HL-60 (cell line): ENCODE results near the gene SHB.

ENCODE experiments used
- DNase-seq, 2 experiments: peaks; one replicate each; pipeline ENCODE4 v3.0.0-alpha.2; 2010 to 2020; ENCODE audit warnings: low read depth in 1 of 2, low spot score in 1 of 2
- H3K27ac ChIP-seq: fragments of 250-450 bp; sonication (Bioruptor Pico); replicated peaks from 2 replicates; pipeline ENCODE4 v1.5.1; 2020; ENCODE audit warnings: mild to moderate bottlenecking, moderate library complexity
- H3K27me3 ChIP-seq: fragments of 250-450 bp; sonication (Bioruptor Pico); 2 replicates; pipeline ENCODE4 v1.5.1; 2021; ENCODE audit warnings: mild to moderate bottlenecking, moderate library complexity; ENCODE audit not compliant: insufficient read depth, poor library complexity, severe bottlenecking
- H3K4me3 ChIP-seq: replicated peaks from 2 replicates; pipeline ENCODE4 v1.5.1; 2011; ENCODE audit warnings: mild to moderate bottlenecking, control low read depth, low read length; ENCODE audit not compliant: insufficient read depth
- CTCF ChIP-seq: IDR thresholded peaks from one replicate; pipeline ENCODE4 v1.5.1; 2011; ENCODE audit warnings: low read length, control low read depth, inconsistent platforms; ENCODE audit not compliant: insufficient read depth
- GABPA ChIP-seq: IDR thresholded peaks from 2 replicates; pipeline ENCODE4 v1.6.1; 2012; ENCODE audit warnings: low read depth
- POLR2AphosphoS5 ChIP-seq: IDR thresholded peaks from 2 replicates; pipeline ENCODE4 v1.6.1; 2012; ENCODE audit warnings: low read depth
- REST ChIP-seq: IDR thresholded peaks from 2 replicates; pipeline ENCODE4 v1.6.1; 2012; ENCODE audit warnings: low read depth; ENCODE audit not compliant: insufficient replicate concordance
- SPI1 ChIP-seq: IDR thresholded peaks from 2 replicates; pipeline ENCODE4 v1.6.1; 2012; ENCODE audit warnings: low read depth, mild to moderate bottlenecking, borderline replicate concordance

SHB gene

DNA sequence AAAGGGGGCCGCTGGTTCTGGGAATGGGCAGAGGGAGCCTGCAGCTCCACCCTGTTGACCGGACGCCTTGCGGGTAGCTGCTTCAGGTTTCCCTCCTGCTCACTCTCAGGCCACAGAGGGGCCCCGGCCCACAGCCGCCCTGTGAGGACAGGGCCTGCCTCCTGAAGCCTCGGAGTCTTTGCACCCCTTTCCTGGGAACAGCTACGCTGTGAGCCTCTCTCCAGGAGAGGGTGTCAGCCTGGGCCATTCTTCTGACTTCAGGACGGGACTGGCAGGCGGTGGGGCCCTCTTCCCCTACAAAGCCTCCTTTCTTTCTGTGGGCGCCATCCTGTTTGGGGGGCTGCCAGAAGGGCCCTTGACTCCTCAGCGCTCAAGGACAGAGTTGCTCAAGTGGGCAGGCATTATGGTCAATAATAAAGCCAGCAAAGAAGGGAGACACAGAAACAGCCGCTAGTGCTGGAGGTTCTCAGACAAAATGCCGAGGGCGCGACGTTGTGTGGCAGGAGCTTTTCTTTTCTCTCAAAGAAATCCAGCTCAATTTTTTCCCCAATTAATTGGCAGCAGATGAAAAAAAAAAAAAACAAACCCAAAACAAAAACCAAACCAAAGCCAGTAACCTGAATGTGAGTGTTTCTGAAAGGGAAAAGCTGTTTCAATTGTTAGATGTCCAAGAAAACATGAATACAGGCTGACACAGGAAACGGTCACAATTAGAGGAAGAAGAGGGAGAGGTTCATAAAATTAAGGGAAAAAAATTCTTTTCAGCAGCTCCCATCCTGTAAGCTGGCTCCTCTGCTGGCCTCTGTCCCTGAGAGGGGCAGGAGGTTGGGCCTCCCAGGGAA lies 152.3 kb downstream of the SHB start:
- Histone ChIP-seq H3K27me3 (no peaks in the 10 kb centered on the region), H3K4me3 (no peak overlapping the region), H3K27ac (no peak overlapping the region)
- no peak for DNase-seq
- TF ChIP-seq SPI1 (no peak), CTCF (no peak), GABPA (no peak), POLR2AphosphoS5 (no peak), REST (no peak)

GRCh38 chr9:37915911-37916470 lies 153.0 kb downstream of the SHB start:
- Histone ChIP-seq H3K4me3 (no peak overlapping the region), H3K27me3 (no peaks in the 10 kb centered on the region), H3K27ac (no peak overlapping the region)
- no peak for DNase-seq
- TF ChIP-seq GABPA = no peak
- no peak for TF ChIP-seq REST
- no peak for TF ChIP-seq CTCF
- no peak for TF ChIP-seq SPI1
- no peak for TF ChIP-seq POLR2AphosphoS5

GRCh38 chr9:37914701-37915358 lies 154.2 kb downstream of the SHB start:
- no peak overlapping the region for H3K27ac ChIP-seq
- DNase-seq = no peak
- TF ChIP-seq CTCF (no peak), SPI1 (no peak), POLR2AphosphoS5 (no peak), GABPA (no peak), REST (no peak)

More at GRCh38 chr9:37914701-37915358, 154.2 kb downstream of the SHB start:
- no peaks in the 10 kb centered on the region for H3K27me3 ChIP-seq
- no peak overlapping the region for H3K4me3 ChIP-seq
